Measurements from ENCODE around the gene ZMAT1. TPM values are rescaled to one million over a fixed set of nuclear protein-coding genes. Genes with fewer than 3 reads are reported as not detected.

The ZMAT1 gene
- total and polyA plus RNA-seq, 4 donors: 1.1 to 3.9 (median 2.3) TPM

GRCh38 chrX:101925733-101926132, 6.1 kb downstream of the ZMAT1 start:
- WGBS: 86% methylated on average over 5 of the region's 5 CpGs
- Histone ChIP-seq H3K27ac (ENCODE audit: low read depth in 1 of 2, low read length in 2 of 2) (no peak overlapping the region), H3K27me3 (ENCODE audit: control insufficient read depth in 4 of 4, insufficient read depth in 4 of 4, low read length in 3 of 4) (no peaks in the 10 kb centered on the region), H3K36me3 (ENCODE audit: control insufficient read depth in 4 of 4, insufficient read depth in 3 of 4, low read depth in 1 of 4, low read length in 3 of 4) (no peaks in the 10 kb centered on the region), H3K9ac (ENCODE audit: low read depth in 1 of 2, low read length in 2 of 2) (no peak overlapping the region), H3K9me3 (ENCODE audit: control insufficient read depth in 4 of 4, low read length in 3 of 4) (no peaks in the 10 kb centered on the region), H3K4me3 (ENCODE audit: low read depth in 1 of 3, low read length in 3 of 3) (no peak overlapping the region), H3K4me1 (ENCODE audit: control insufficient read depth in 4 of 4, insufficient read depth in 4 of 4, low read length in 3 of 4) (peaks cover 0 to 3% (median 2%) of the 10 kb centered on the region in 4 donors)
- no peak for DNase-seq (ENCODE audit: low spot score)
- TF ChIP-seq REST (IDR thresholded peaks at IDR 0.05) (no peak), EGR1 (IDR thresholded peaks at IDR 0.05; ENCODE audit: low read depth in 2 of 2) (no peak), TAF1 (conservative IDR thresholded peaks at IDR 0.05) (no peak), HNF4A (conservative IDR thresholded peaks at IDR 0.05) (no peak), RXRA (IDR thresholded peaks at IDR 0.05) (no peak), YY1 (IDR thresholded peaks at IDR 0.05) (no peak), SP1 (IDR thresholded peaks at IDR 0.05) (no peak), NR2F2 (IDR thresholded peaks at IDR 0.05) (no peak)

- DNase-seq (ENCODE audit: low spot score): no peak
- H3K9ac ChIP-seq (ENCODE audit: low read depth in 1 of 2, low read length in 2 of 2): no peak overlapping the region
- TF ChIP-seq RXRA (IDR thresholded peaks at IDR 0.05): no peak
- no peak for TF ChIP-seq CTCF (IDR thresholded peaks at IDR 0.05; ENCODE audit: low read depth, low read length, missing input control)
- no peak for TF ChIP-seq FOXA1 (IDR thresholded peaks at IDR 0.05)
- TF ChIP-seq ZBTB33 (IDR thresholded peaks at IDR 0.05): no peak
- TF ChIP-seq NR2F2 (IDR thresholded peaks at IDR 0.05): no peak
- no peak for TF ChIP-seq YY1 (IDR thresholded peaks at IDR 0.05)
- TF ChIP-seq JUND (IDR thresholded peaks at IDR 0.05): no peak
- no peak for TF ChIP-seq REST (IDR thresholded peaks at IDR 0.05)
- no peak for TF ChIP-seq TAF1 (conservative IDR thresholded peaks at IDR 0.05)
- TF ChIP-seq HNF4A (conservative IDR thresholded peaks at IDR 0.05): no peak
- TF ChIP-seq EGR1 (IDR thresholded peaks at IDR 0.05; ENCODE audit: low read depth in 2 of 2): no peak
- no peak for TF ChIP-seq HNF4G (IDR thresholded peaks at IDR 0.05)
- no peak for TF ChIP-seq GABPA (IDR thresholded peaks at IDR 0.05 in 1 of 2, conservative IDR thresholded peaks at IDR 0.05 in 1 of 2)
- TF ChIP-seq ATF3 (IDR thresholded peaks at IDR 0.05): no peak
- TF ChIP-seq RAD21 (IDR thresholded peaks at IDR 0.05): no peak
- no peak for TF ChIP-seq FOXA2 (IDR thresholded peaks at IDR 0.05)
- H3K27ac ChIP-seq (ENCODE audit: low read depth in 1 of 2, low read length in 2 of 2): no peak overlapping the region
- no peaks in the 10 kb centered on the region for H3K4me1 ChIP-seq (ENCODE audit: control insufficient read depth in 4 of 4, insufficient read depth in 4 of 4, low read length in 3 of 4)
- no peaks in the 10 kb centered on the region for H3K27me3 ChIP-seq (ENCODE audit: control insufficient read depth in 4 of 4, insufficient read depth in 4 of 4, low read length in 3 of 4)
- no peaks in the 10 kb centered on the region for H3K36me3 ChIP-seq (ENCODE audit: control insufficient read depth in 4 of 4, insufficient read depth in 3 of 4, low read depth in 1 of 4, low read length in 3 of 4)
- no peak overlapping the region for H3K4me3 ChIP-seq (ENCODE audit: low read depth in 1 of 3, low read length in 3 of 3)
- no peaks in the 10 kb centered on the region for H3K9me3 ChIP-seq (ENCODE audit: control insufficient read depth in 4 of 4, low read length in 3 of 4)
- WGBS: 78% methylated on average over 1 of the region's 1 CpG
These were observed 13.1 kb downstream of the ZMAT1 start for GRCh38 chrX:101918751-101919150.

Data from liver (tissue), 9 donors.